H9 (cell line): Measurements from ENCODE around the gene MTRR. TPM values are rescaled to one million over a fixed set of nuclear protein-coding genes. Genes with fewer than 3 reads are reported as not detected.

Experiments used
- DNase-seq: peaks from one replicate; pipeline ENCODE4 v3.0.0-alpha.2; 2017
- H2AFZ ChIP-seq: one replicate; pipeline ENCODE4 v1.6.1; 2013; ENCODE audit warnings: mild to moderate bottlenecking, low read length, control low read depth, moderate library complexity
- H2AK5ac ChIP-seq: 2 replicates; pipeline ENCODE4 v1.6.1; 2013; ENCODE audit warnings: low read length, control low read depth, mixed read lengths; ENCODE audit not compliant: insufficient read length
- H2BK120ac ChIP-seq: one replicate; pipeline ENCODE4 v1.6.1; 2013; ENCODE audit warnings: low read depth, mild to moderate bottlenecking, low read length, control low read depth, inconsistent platforms; ENCODE audit not compliant: poor library complexity, severe bottlenecking
- H2BK12ac ChIP-seq: 2 replicates; pipeline ENCODE4 v1.6.1; 2013; ENCODE audit warnings: low read length, control low read depth, mixed read lengths, low read depth; ENCODE audit not compliant: insufficient read length
- H2BK15ac ChIP-seq: 2 replicates; pipeline ENCODE4 v1.6.1; 2013; ENCODE audit warnings: low read depth, low read length, control low read depth
- H2BK20ac ChIP-seq: one replicate; pipeline ENCODE4 v1.6.1; 2013; ENCODE audit warnings: low read depth, mild to moderate bottlenecking, low read length, control low read depth, inconsistent platforms; ENCODE audit not compliant: poor library complexity, severe bottlenecking
- H2BK5ac ChIP-seq: 2 replicates; pipeline ENCODE4 v1.6.1; 2013; ENCODE audit warnings: low read length, control low read depth, mixed read lengths; ENCODE audit not compliant: insufficient read length
- H3K14ac ChIP-seq: 2 replicates; pipeline ENCODE4 v1.6.1; 2013; ENCODE audit warnings: low read length, control low read depth; ENCODE audit not compliant: insufficient read depth
- H3K18ac ChIP-seq: 2 replicates; pipeline ENCODE4 v1.6.1; 2013; ENCODE audit warnings: low read depth, mild to moderate bottlenecking, mixed read lengths, low read length, control low read depth; ENCODE audit not compliant: insufficient read length
- H3K23ac ChIP-seq: 2 replicates; pipeline ENCODE4 v1.6.1; 2013; ENCODE audit warnings: low read length, control low read depth, mixed read lengths, low read depth; ENCODE audit not compliant: insufficient read length
- H3K23me2 ChIP-seq: 2 replicates; pipeline ENCODE4 v1.6.1; 2013; ENCODE audit warnings: low read depth, mild to moderate bottlenecking, mixed read lengths, low read length, control low read depth; ENCODE audit not compliant: insufficient read length, poor library complexity, severe bottlenecking
- H3K27ac ChIP-seq: 2 replicates; pipeline ENCODE4 v1.5.1; 2013; ENCODE audit warnings: low read length, control low read depth, mixed read lengths, low read depth; ENCODE audit not compliant: insufficient read length
- H3K27me3 ChIP-seq: 2 replicates; pipeline ENCODE4 v1.6.1; 2013; ENCODE audit warnings: low read length, control low read depth, inconsistent platforms; ENCODE audit not compliant: insufficient read depth
- H3K4ac ChIP-seq: 2 replicates; pipeline ENCODE4 v1.6.1; 2013; ENCODE audit warnings: low read depth, mild to moderate bottlenecking, control low read depth, inconsistent platforms, low read length, moderate library complexity
- H3K4me1 ChIP-seq: 2 replicates; pipeline ENCODE4 v1.6.1; 2013; ENCODE audit warnings: low read length, control low read depth, inconsistent platforms; ENCODE audit not compliant: insufficient read depth
- H3K4me2 ChIP-seq: 2 replicates; pipeline ENCODE4 v1.6.1; 2013; ENCODE audit warnings: low read length, control low read depth, mixed read lengths; ENCODE audit not compliant: insufficient read length, insufficient read depth
- H3K56ac ChIP-seq: 2 replicates; pipeline ENCODE4 v1.6.1; 2013; ENCODE audit warnings: low read depth, mild to moderate bottlenecking, mixed read lengths, low read length, control low read depth; ENCODE audit not compliant: insufficient read length
- H3K79me1 ChIP-seq: 2 replicates; pipeline ENCODE4 v1.6.1; 2013; ENCODE audit warnings: low read depth, mild to moderate bottlenecking, moderate library complexity, low read length, control low read depth, inconsistent platforms; ENCODE audit not compliant: insufficient read depth, poor library complexity, severe bottlenecking
- H3K79me2 ChIP-seq: 2 replicates; pipeline ENCODE4 v1.6.1; 2013; ENCODE audit warnings: low read length, control low read depth, inconsistent platforms; ENCODE audit not compliant: insufficient read depth
- H3K9ac ChIP-seq: 2 replicates; pipeline ENCODE4 v1.6.1; 2013; ENCODE audit warnings: low read length, control low read depth, mixed read lengths; ENCODE audit not compliant: insufficient read length; ENCODE audit errors: extremely low read depth
- H3K9me3 ChIP-seq: one replicate; pipeline ENCODE4 v1.6.1; 2013; ENCODE audit warnings: low read depth, low read length, inconsistent platforms; ENCODE audit not compliant: control insufficient read depth
- H3T11ph ChIP-seq: one replicate; pipeline ENCODE4 v1.6.1; 2013; ENCODE audit warnings: mild to moderate bottlenecking, low read length, control low read depth, inconsistent platforms
- H4K20me1 ChIP-seq: one replicate; pipeline ENCODE4 v1.6.1; 2013; ENCODE audit not compliant: control insufficient read depth, insufficient read length, insufficient read depth
- H4K5ac ChIP-seq: 2 replicates; pipeline ENCODE4 v1.6.1; 2013; ENCODE audit warnings: low read depth, mild to moderate bottlenecking, mixed read lengths, low read length, control low read depth; ENCODE audit not compliant: insufficient read length
- H4K8ac ChIP-seq: replicated peaks from 2 replicates; pipeline ENCODE4 v1.6.1; 2013; ENCODE audit warnings: low read length, control low read depth, mixed read lengths, low read depth; ENCODE audit not compliant: insufficient read length
- H4K91ac ChIP-seq: 2 replicates; pipeline ENCODE4 v1.6.1; 2013; ENCODE audit warnings: low read depth, mild to moderate bottlenecking, moderate library complexity, mixed read lengths, low read length, control low read depth; ENCODE audit not compliant: insufficient read length
- H3K27ac Mint-ChIP-seq, 3 experiments: 2 replicates in 2 of 3; 3 replicates in 1 of 3; pipeline ENCODE4 v1.8.0; 2020 to 2021; ENCODE audit warnings: mixed read lengths in 3 of 3, mild to moderate bottlenecking in 1 of 3, moderate library complexity in 1 of 3
- H3K27me3 Mint-ChIP-seq: 2 replicates; pipeline ENCODE4 v1.8.0; 2021; ENCODE audit warnings: low read depth, mild to moderate bottlenecking, moderate library complexity, mixed read lengths
- H3K36me3 Mint-ChIP-seq, 3 experiments: 2 replicates in 2 of 3; 3 replicates in 1 of 3; pipeline ENCODE4 v1.8.0; 2020 to 2021; ENCODE audit warnings: low read depth in 3 of 3, mixed read lengths in 3 of 3; ENCODE audit not compliant: insufficient read depth in 1 of 3
- H3K4me1 Mint-ChIP-seq, 2 experiments: 2 replicates each; pipeline ENCODE4 v1.8.0; 2020; ENCODE audit warnings: mixed read lengths in 2 of 2
- H3K4me3 Mint-ChIP-seq, 2 experiments: 2 replicates in 1 of 2; 3 replicates in 1 of 2; pipeline ENCODE4 v1.8.0; 2020 to 2021; ENCODE audit warnings: mild to moderate bottlenecking in 2 of 2, mixed read lengths in 2 of 2, moderate library complexity in 1 of 2
- H3K9me3 Mint-ChIP-seq, 2 experiments: 2 replicates in 1 of 2; 3 replicates in 1 of 2; pipeline ENCODE4 v1.8.0; 2020; ENCODE audit warnings: mild to moderate bottlenecking in 2 of 2, mixed read lengths in 2 of 2, moderate library complexity in 1 of 2
- CTCF ChIP-seq: fragments of 200-600 bp; sonication (generic); conservative IDR thresholded peaks from 3 replicates; pipeline ENCODE4 v1.8.0; 2021; ENCODE audit warnings: antibody characterized with exemption, mild to moderate bottlenecking
- WGBS: extraction: QIAGEN DNeasy Blood & Tissue Kit; methylation state at CpG from one replicate; pipeline ENCODE4 v1.1.7; 2013; ENCODE audit warnings: missing lambda C conversion rate, low lambda C conversion rate, mixed read lengths; ENCODE audit not compliant: insufficient read length; ENCODE audit errors: extremely low coverage; 5-methylcytosine and 5-hydroxymethylcytosine counted together
- total RNA-seq: library from RNA; stranded (reverse); gene quantifications from 2 replicates; pipeline ENCODE4 v1.2.1, GENCODE V29; 2021

The MTRR gene
- total RNA-seq, 1 experiment from 2014 or later, result 66.0 TPM

- Histone ChIP-seq H2AFZ (no peak overlapping the region), H3K9me3 (no peaks in the 10 kb centered on the region), H3K4me2 (no peak overlapping the region), H2BK20ac (no peak overlapping the region), H3K79me2 (no peaks in the 10 kb centered on the region), H3K23ac (no peak overlapping the region), H2AK5ac (no peak overlapping the region), H3T11ph (no peak overlapping the region), H4K20me1 (no peaks in the 10 kb centered on the region), H4K5ac (no peak overlapping the region), H3K27me3 (no peaks in the 10 kb centered on the region), H3K27ac (no peak overlapping the region), H2BK15ac (no peak overlapping the region), H2BK12ac (no peak overlapping the region), H4K8ac (no peak overlapping the region), H4K91ac (no peak overlapping the region), H3K9ac (no peak overlapping the region), H2BK5ac (no peak overlapping the region), H3K4me1 (no peaks in the 10 kb centered on the region), H3K56ac (no peak overlapping the region), H3K79me1 (no peaks in the 10 kb centered on the region), H3K18ac (no peak overlapping the region), H3K23me2 (peaks cover 4% of the 10 kb centered on the region), H3K14ac (no peak overlapping the region), H2BK120ac (no peak overlapping the region), H3K4ac (no peak overlapping the region)
- Mint-ChIP-seq H3K36me3 (peaks cover 4 to 12% (median 6%) of the 10 kb centered on the region in 3 experiments; a peak in 3 of 7 replicates), H3K27ac (no peak overlapping the region), H3K27me3 (no peaks in the 10 kb centered on the region), H3K9me3 (no peaks in the 10 kb centered on the region; a peak in 1 of 5 replicates), H3K4me1 (no peaks in the 10 kb centered on the region; a peak in 1 of 4 replicates), H3K4me3 (no peak overlapping the region)
- no peak for TF ChIP-seq CTCF
- no peak for DNase-seq
- no CpG with 5 or more reads among the region's 6 CpGs for WGBS
Measured at GRCh38 chr5:7827610-7828009, 41.3 kb upstream of the MTRR start.
